Body of pancreas (tissue), 4 donors: ENCODE data around the gene UBE2E1.

ENCODE experiments used
- CTCF ChIP-seq, 7 experiments: fragments of 450-650 bp in 4 of 7; fragments of 200-600 bp in 3 of 7; sonication (generic) in 3 of 7; IDR thresholded peaks; one replicate each; pipeline ENCODE4 v1.5.1; 2016 to 2019; ENCODE audit warnings: antibody characterized with exemption in 7 of 7
- POLR2A ChIP-seq, 3 donors: fragments of 450-650 bp; IDR thresholded peaks; one replicate each; pipeline ENCODE4 v1.6.1; 2016; ENCODE audit warnings: antibody characterized with exemption in 3 of 3, mild to moderate bottlenecking in 2 of 3

- no peak for TF ChIP-seq CTCF (IDR thresholded peaks at IDR 0.05)
- no peak for TF ChIP-seq POLR2A (IDR thresholded peaks at IDR 0.05)
Measured at GRCh38 chr3:23879485-23879884, 73.7 kb downstream of the UBE2E1 start.
